NCI-H2107 treated with DMSO at 0.1 percent for 48 hours (cell line): Measurements from ENCODE around the gene RPS19.
"Not testable (repeated sequence)": the region's sequence is repeated elsewhere in the genome, so short reads cannot be mapped to it uniquely, and the experiment has no call there.

Experiments
- DNase-seq: peaks from one replicate; lab custom pipeline; 2025; ENCODE audit not compliant: unreplicated experiment; lab: John Stamatoyannopoulos, UW

The RPS19 gene

GRCh38 chr19:41859213-41859617, 840 bp upstream of the RPS19 start:
- DNase-seq = no peak

- DNase-seq = no peak
Observed at GRCh38 chr19:41860419-41861115, 512 bp downstream of the RPS19 start.

GRCh38 chr19:41861116-41861768, 1.2 kb downstream of the RPS19 start:
- peak; percentile 66 for DNase-seq

GRCh38 chr19:41861846-41862245, 1.8 kb downstream of the RPS19 start:
- DNase-seq = no peak

GRCh38 chr19:41862445-41862986, 2.5 kb downstream of the RPS19 start:
- DNase-seq = no peak

- DNase-seq = no peak
Observed at GRCh38 chr19:41863209-41863931, 3.3 kb downstream of the RPS19 start.

- DNase-seq = no peak
Observed at GRCh38 chr19:41864374-41864773, 4.3 kb downstream of the RPS19 start.

GRCh38 chr19:41866284-41866683, 6.2 kb downstream of the RPS19 start:
- DNase-seq = peak; percentile 33

- peak; percentile 63 for DNase-seq
Observed at GRCh38 chr19:41868120-41868988, 8.3 kb downstream of the RPS19 start.

GRCh38 chr19:41868989-41869300, 8.9 kb downstream of the RPS19 start:
- DNase-seq = no peak

- peak; percentile 13 for DNase-seq
Observed at GRCh38 chr19:41869374-41869955, 9.4 kb downstream of the RPS19 start.

- no peak for DNase-seq
Observed at GRCh38 chr19:41870401-41870873, 10.4 kb downstream of the RPS19 start.

- DNase-seq = no peak
Observed at GRCh38 chr19:41871573-41872383, 11.7 kb downstream of the RPS19 start.

GRCh38 chr19:41872384-41872774, 12.3 kb downstream of the RPS19 start:
- DNase-seq = no peak

- peak; percentile 66 for DNase-seq
Observed at GRCh38 chr19:41872775-41873647, 13.0 kb downstream of the RPS19 start.

- not testable (repeated sequence) for DNase-seq
Observed at GRCh38 chr19:41875973-41876372, 15.9 kb downstream of the RPS19 start.

- peak; percentile 56 for DNase-seq
Observed at GRCh38 chr19:41876847-41877832, 17.1 kb downstream of the RPS19 start, which contains the start of gene CD79A. CD79A (plus strand) TSS chr19:41877279; CDS start chr19:41877305, 26 bp downstream.
